Keratinocyte (primary cell): ENCODE measurements around the gene PARD3. TPM values are rescaled to one million over a fixed set of nuclear protein-coding genes. Genes with fewer than 3 reads are reported as not detected.

Experiments used
- DNase-seq: peaks from one replicate; pipeline ENCODE4 v3.0.0-alpha.2; 2011; ENCODE audit warnings: low read depth, missing footprints, low spot score
- FAIRE-seq: peaks from 2 replicates; lab custom pipeline; 2011; peaks lifted over from hg19 to GRCh38; lab: Jason Lieb, UNC
- H2AFZ ChIP-seq: 2 replicates; pipeline ENCODE4 v1.6.0; 2012; ENCODE audit warnings: low read length, control low read depth, inconsistent platforms; ENCODE audit not compliant: control insufficient read depth
- H3K27ac ChIP-seq: 2 replicates; pipeline ENCODE4 v1.5.1; 2011; ENCODE audit warnings: low read length; ENCODE audit not compliant: control insufficient read depth, insufficient read depth
- H3K27me3 ChIP-seq: 3 replicates; pipeline ENCODE4 v1.6.0; 2011; ENCODE audit warnings: low read length; ENCODE audit not compliant: control insufficient read depth, insufficient read depth; ENCODE audit errors: extremely low read depth
- H3K36me3 ChIP-seq, 2 experiments: 2 replicates in 1 of 2; 3 replicates in 1 of 2; pipeline ENCODE4 v1.5.1; 2011; ENCODE audit warnings: low read length in 2 of 2, mild to moderate bottlenecking in 1 of 2; ENCODE audit not compliant: control insufficient read depth in 2 of 2, insufficient read depth in 2 of 2; ENCODE audit errors: extremely low read depth in 1 of 2
- H3K4me1 ChIP-seq: 3 replicates; pipeline ENCODE4 v1.5.1; 2011; ENCODE audit warnings: low read length; ENCODE audit not compliant: control insufficient read depth, insufficient read depth; ENCODE audit errors: extremely low read depth
- H3K4me2 ChIP-seq: 3 replicates; pipeline ENCODE4 v1.6.0; 2011; ENCODE audit warnings: low read depth, low read length; ENCODE audit not compliant: control insufficient read depth, insufficient read depth; ENCODE audit errors: extremely low read depth
- H3K4me3 ChIP-seq, 3 experiments: fragments of 200-600 bp in 1 of 3; sonication (generic) in 1 of 3; 2 replicates in 2 of 3; 3 replicates in 1 of 3; pipeline ENCODE4 v1.5.1; 2011 to 2016; ENCODE audit warnings: low read length in 3 of 3, mild to moderate bottlenecking in 3 of 3, control low read depth in 2 of 3, inconsistent platforms in 1 of 3, low read depth in 1 of 3, mixed read lengths in 1 of 3, mixed run types in 1 of 3, moderate library complexity in 1 of 3; ENCODE audit not compliant: control insufficient read depth in 2 of 3, insufficient read depth in 2 of 3; ENCODE audit errors: extremely low read depth in 1 of 3
- H3K79me2 ChIP-seq: 2 replicates; pipeline ENCODE4 v1.6.0; 2012; ENCODE audit warnings: low read length; ENCODE audit not compliant: control insufficient read depth, insufficient read depth
- H3K9ac ChIP-seq: 3 replicates; pipeline ENCODE4 v1.6.0; 2011; ENCODE audit warnings: low read length; ENCODE audit not compliant: control insufficient read depth, insufficient read depth; ENCODE audit errors: extremely low read depth
- H3K9me1 ChIP-seq: 3 replicates; pipeline ENCODE4 v1.6.0; 2011; ENCODE audit warnings: low read length; ENCODE audit not compliant: control insufficient read depth, insufficient read depth; ENCODE audit errors: extremely low read depth
- H3K9me3 ChIP-seq: 2 replicates; pipeline ENCODE4 v1.5.1; 2012; ENCODE audit warnings: low read depth, low read length; ENCODE audit not compliant: control insufficient read depth
- H4K20me1 ChIP-seq: 3 replicates; pipeline ENCODE4 v1.6.0; 2011; ENCODE audit warnings: low read length; ENCODE audit not compliant: control insufficient read depth, insufficient read depth; ENCODE audit errors: extremely low read depth
- CTCF ChIP-seq, 3 experiments: IDR thresholded peaks in 1 of 3; conservative IDR thresholded peaks in 1 of 3; optimal IDR thresholded peaks in 1 of 3; 2 replicates in 2 of 3; 3 replicates in 1 of 3; pipeline versions ENCODE3 to v1.5.1; 2011; ENCODE audit warnings: low read length in 3 of 3, mild to moderate bottlenecking in 3 of 3, moderate library complexity in 2 of 3, control low read depth in 1 of 3, inconsistent platforms in 1 of 3; ENCODE audit not compliant: insufficient read depth in 2 of 3; ENCODE audit errors: extremely low read depth in 1 of 3
- EZH2 ChIP-seq: IDR thresholded peaks from one replicate; pipeline ENCODE4 v1.6.1; 2012; ENCODE audit warnings: inconsistent platforms, mild to moderate bottlenecking, low read length, moderate library complexity
- dilution Hi-C: fragments of 300-500 bp; cut with MboI; formaldehyde crosslinking; loops from one replicate; pipeline ENCODE4 v1.7.0; 2020; ENCODE audit warnings: low sequenced_read_pairs; ENCODE audit not compliant: extremely low pct_ligation_motif_present
- polyA plus RNA-seq, 5 experiments: library from polyadenylated mRNA; depleted of rRNA in 3 of 5; stranded (reverse) in 3 of 5; stranded (forward) in 1 of 5; unstranded in 1 of 5; fragments of >200 nt; gene quantifications; 1 replicate in 1 of 5; 2 replicates in 3 of 5; 3 replicates in 1 of 5; pipeline versions ENCODE4 v1.2.1 to v1.2.3, GENCODE V29; 2011 to 2012; ENCODE audit warnings: missing spikeins in 2 of 5, low read depth in 1 of 5, low replicate concordance in 1 of 5

The PARD3 gene
- polyA plus RNA-seq, 1 donor (not counting 4 experiments of a cell fraction or from before 2014, with no cell fraction given), result 46.4 TPM

GRCh38 chr10:34609287-34609940 lies 205.7 kb downstream of the PARD3 start:
- Histone ChIP-seq H2AFZ (no peak overlapping the region), H3K36me3 (no peaks in the 10 kb centered on the region), H3K9ac (no peak overlapping the region), H3K9me1 (no peaks in the 10 kb centered on the region), H4K20me1 (no peaks in the 10 kb centered on the region), H3K27ac (no peak overlapping the region), H3K4me2 (no peak overlapping the region), H3K9me3 (no peaks in the 10 kb centered on the region), H3K27me3 (no peaks in the 10 kb centered on the region), H3K4me3 (no peak overlapping the region), H3K79me2 (peaks cover 25% of the 10 kb centered on the region), H3K4me1 (peaks cover 8% of the 10 kb centered on the region)
- dilution Hi-C loops, result no loop called here
- DNase-seq (no peak), FAIRE-seq (peak; percentile 9)
- TF ChIP-seq EZH2 (no peak), CTCF (optimal IDR thresholded peaks at IDR 0.05 in 1 of 3, IDR thresholded peaks at IDR 0.05 in 1 of 3, conservative IDR thresholded peaks at IDR 0.05 in 1 of 3; ENCODE audit: extremely low read depth in 1 of 3, insufficient read depth in 2 of 3, low read length in 3 of 3) (no peak)

GRCh38 chr10:34607894-34608293 lies 207.2 kb downstream of the PARD3 start:
- Histone ChIP-seq H2AFZ (no peak overlapping the region), H3K9ac (no peak overlapping the region), H3K9me1 (no peaks in the 10 kb centered on the region), H3K4me1 (peaks cover 6% of the 10 kb centered on the region), H3K79me2 (peaks cover 20% of the 10 kb centered on the region), H4K20me1 (no peaks in the 10 kb centered on the region), H3K27me3 (no peaks in the 10 kb centered on the region), H3K4me2 (no peak overlapping the region), H3K27ac (no peak overlapping the region), H3K9me3 (no peaks in the 10 kb centered on the region), H3K36me3 (no peaks in the 10 kb centered on the region), H3K4me3 (no peak overlapping the region)
- TF ChIP-seq CTCF (optimal IDR thresholded peaks at IDR 0.05 in 1 of 3, IDR thresholded peaks at IDR 0.05 in 1 of 3, conservative IDR thresholded peaks at IDR 0.05 in 1 of 3; ENCODE audit: extremely low read depth in 1 of 3, insufficient read depth in 2 of 3, low read length in 3 of 3), result no peak
- no peak for TF ChIP-seq EZH2
- FAIRE-seq (no peak), DNase-seq (no peak)
- dilution Hi-C loops, result no loop called here
